Endothelial cell of umbilical vein (primary cell): ENCODE results near the gene MED8. TPM values are rescaled to one million over a fixed set of nuclear protein-coding genes. Genes with fewer than 3 reads are reported as not detected.

ENCODE experiments used
- BruUV-seq: library from RNA; stranded (reverse); fragments of 400-500 nt; replicated peaks from 2 replicates; lab custom pipeline; 2021; lab: Mats Ljungman, UMichigan
- CTCF ChIA-PET: fragments of 300-600, 350-600 bp; sonication (Branson Sonifier 250); formaldehyde crosslinking; loops from one replicate; lab custom pipeline; 2021; ENCODE audit warnings: antibody characterized with exemption, inconsistent platforms; lab: Charles Lee
- POLR2A ChIA-PET: fragments of 300-600, 350-600 bp; sonication (Branson Sonifier 250); formaldehyde crosslinking; loops from one replicate; lab custom pipeline; 2021; ENCODE audit warnings: antibody characterized with exemption, inconsistent platforms; lab: Charles Lee
- DNase-seq: peaks from one replicate; pipeline ENCODE4 v3.0.0-alpha.2; 2011; ENCODE audit warnings: low read depth, low spot score
- FAIRE-seq: peaks from 2 replicates; lab custom pipeline; 2011; peaks lifted over from hg19 to GRCh38; lab: Jason Lieb, UNC
- H2AFZ ChIP-seq: 2 replicates; pipeline ENCODE4 v1.6.0; 2012; ENCODE audit warnings: low read depth, low read length, control low read depth, inconsistent platforms
- H3K27ac ChIP-seq: 2 replicates; pipeline ENCODE4 v1.5.1; 2011; ENCODE audit warnings: low read depth, mild to moderate bottlenecking, control low read depth, low read length, moderate library complexity; ENCODE audit not compliant: insufficient read depth
- H3K27me3 ChIP-seq, 2 experiments: 2 replicates each; pipeline versions ENCODE4 v1.6.0 to v1.6.1; 2011; ENCODE audit warnings: low read length in 2 of 2, mixed read lengths in 1 of 2; ENCODE audit not compliant: control insufficient read depth in 2 of 2, insufficient read depth in 2 of 2
- H3K36me3 ChIP-seq, 2 experiments: 2 replicates in 1 of 2; 3 replicates in 1 of 2; pipeline ENCODE4 v1.5.1; 2011; ENCODE audit warnings: low read length in 2 of 2, mild to moderate bottlenecking in 1 of 2, moderate library complexity in 1 of 2; ENCODE audit not compliant: control insufficient read depth in 2 of 2, insufficient read depth in 2 of 2; ENCODE audit errors: extremely low read depth in 1 of 2
- H3K4me1 ChIP-seq: 3 replicates; pipeline ENCODE4 v1.5.1; 2011; ENCODE audit warnings: mild to moderate bottlenecking, low read length; ENCODE audit not compliant: control insufficient read depth, insufficient read depth; ENCODE audit errors: extremely low read depth
- H3K4me2 ChIP-seq: 2 replicates; pipeline ENCODE4 v1.6.1; 2011; ENCODE audit warnings: low read length, control low read depth, mixed read lengths; ENCODE audit not compliant: insufficient read depth
- H3K4me3 ChIP-seq, 3 experiments: fragments of 200-600 bp in 1 of 3; sonication (generic), shearing (Covaris generic) in 1 of 3; replicated peaks in 1 of 3; 2 replicates each; pipeline ENCODE4 v1.5.1; 2011 to 2016; ENCODE audit warnings: control low read depth in 3 of 3, low read length in 3 of 3, mild to moderate bottlenecking in 2 of 3, inconsistent platforms in 1 of 3, low read depth in 1 of 3, moderate library complexity in 1 of 3; ENCODE audit not compliant: insufficient read depth in 1 of 3
- H3K79me2 ChIP-seq: 2 replicates; pipeline ENCODE4 v1.6.0; 2012; ENCODE audit warnings: low read length, inconsistent platforms; ENCODE audit not compliant: control insufficient read depth, insufficient read depth
- H3K9ac ChIP-seq: replicated peaks from 2 replicates; pipeline ENCODE3; 2011; ENCODE audit warnings: low read length, control low read depth; ENCODE audit not compliant: insufficient read depth; ENCODE audit errors: extremely low read depth
- H3K9me1 ChIP-seq: replicated peaks from 3 replicates; pipeline ENCODE4 v1.6.0; 2011; ENCODE audit warnings: mild to moderate bottlenecking, low read length; ENCODE audit not compliant: control insufficient read depth, insufficient read depth; ENCODE audit errors: extremely low read depth
- H3K9me3 ChIP-seq: replicated peaks from 2 replicates; pipeline ENCODE4 v1.5.1; 2012; ENCODE audit warnings: low read length, inconsistent platforms; ENCODE audit not compliant: control insufficient read depth, insufficient read depth
- H4K20me1 ChIP-seq: replicated peaks from 2 replicates; pipeline ENCODE3; 2011; ENCODE audit warnings: mild to moderate bottlenecking, low read length; ENCODE audit not compliant: control insufficient read depth, insufficient read depth; ENCODE audit errors: extremely low read depth
- CTCF ChIP-seq, 2 donors: IDR thresholded peaks; 1 replicate in 1 of 2; 2 replicates in 1 of 2; pipeline ENCODE4 v1.5.1; 2011; ENCODE audit warnings: low read length in 2 of 2, mild to moderate bottlenecking in 2 of 2, moderate library complexity in 2 of 2, control low read depth in 1 of 2, inconsistent platforms in 1 of 2, low read depth in 1 of 2; ENCODE audit not compliant: insufficient read depth in 1 of 2; ENCODE audit errors: extremely low read depth in 1 of 2
- EZH2 ChIP-seq: IDR thresholded peaks from 2 replicates; pipeline ENCODE4 v1.6.1; 2012; ENCODE audit warnings: borderline replicate concordance, low read depth, mild to moderate bottlenecking, moderate library complexity, low read length, inconsistent platforms; ENCODE audit not compliant: severe bottlenecking
- FOS ChIP-seq: IDR thresholded peaks from 2 replicates; pipeline ENCODE4 v1.6.1; 2011; ENCODE audit warnings: mild to moderate bottlenecking, low read length, moderate library complexity, borderline replicate concordance; ENCODE audit not compliant: insufficient read depth
- GATA2 ChIP-seq: IDR thresholded peaks from 2 replicates; pipeline ENCODE4 v1.7.0; 2011; ENCODE audit warnings: low read depth, mild to moderate bottlenecking, moderate library complexity, mixed read lengths, low read length; ENCODE audit not compliant: insufficient read length, insufficient read depth
- JUN ChIP-seq: IDR thresholded peaks from 2 replicates; pipeline ENCODE4 v1.6.1; 2011; ENCODE audit warnings: borderline replicate concordance, low read depth; ENCODE audit not compliant: insufficient read length, insufficient read depth
- MAX ChIP-seq: IDR thresholded peaks from 2 replicates; pipeline ENCODE4 v1.6.1; 2011; ENCODE audit not compliant: insufficient read depth, insufficient read length
- MYC ChIP-seq: IDR thresholded peaks from one replicate; pipeline ENCODE4 v1.6.1; 2011; ENCODE audit warnings: mild to moderate bottlenecking, low read depth, low read length
- POLR2A ChIP-seq: IDR thresholded peaks from 2 replicates; pipeline ENCODE4 v1.6.1; 2012; ENCODE audit warnings: low read depth, mild to moderate bottlenecking, control low read depth, low read length
- POLR2AphosphoS5 ChIP-seq: IDR thresholded peaks from 2 replicates; pipeline ENCODE4 v1.6.1; 2012; ENCODE audit warnings: low read depth, mild to moderate bottlenecking, control low read depth, low read length, moderate library complexity; ENCODE audit not compliant: insufficient read depth
- dilution Hi-C: fragments of 300-500 bp; cut with MboI; formaldehyde crosslinking; loops from one replicate; pipeline ENCODE4 v1.15.0; 2019; ENCODE audit warnings: low sequenced_read_pairs; ENCODE audit not compliant: extremely low pct_ligation_motif_present
- intact Hi-C: fragments of 100-400 bp; cut with micrococcal nuclease; formaldehyde crosslinking; loops from one replicate; pipeline ENCODE4 v1.10.0; 2022
- polyA plus RNA-seq, 4 experiments: library from polyadenylated mRNA; depleted of rRNA in 3 of 4; stranded (reverse) in 3 of 4; unstranded in 1 of 4; fragments of >200 nt; gene quantifications; 2 replicates each; pipeline versions ENCODE4 v1.2.1 to v1.2.3, GENCODE V29; 2011 to 2012; ENCODE audit warnings: missing spikeins in 1 of 4
- total RNA-seq: library from RNA; stranded (reverse); gene quantifications from 2 replicates; pipeline ENCODE4 v1.2.3, GENCODE V29; 2021

MED8 gene
- total and polyA plus RNA-seq, 2 donors (not counting 3 experiments of a cell fraction or from before 2014, with no cell fraction given), result 19.6 to 45.6 TPM

GRCh38 chr1:43368646-43369020 is 21.0 kb downstream of the MED8 start:
- H4K20me1 ChIP-seq, result no peaks in the 10 kb centered on the region
- H2AFZ ChIP-seq, result no peak overlapping the region
- peak overlapping the region; percentile 85 for H3K4me2 ChIP-seq
- no TSS peak for BruUV-seq
- no peak for FAIRE-seq
- intact Hi-C loops (loop anchor here (2.0 to 5.0 kb wide), 2 partner anchors 46 to 141 kb away; no protein-coding TSS in a partner anchor), dilution Hi-C loops (no loop called here)
- H3K27ac ChIP-seq, result peak overlapping the region; percentile 40
- ChIA-PET POLR2A (interaction anchor here (0.6 to 1.5 kb wide), 3 partner anchors 10 to 42 kb away, joined by 3 to 15 read pairs (median 6); partner anchors contain the start of gene CDC20), CTCF (interaction anchor here (1.0 to 2.0 kb wide), 7 partner anchors 12 to 142 kb away, joined by 3 to 19 read pairs (median 5); no protein-coding TSS in a partner anchor)
- H3K9ac ChIP-seq, result peak overlapping the region; percentile 73
- peak overlapping the region; percentile 25 to 70 (median 47) for H3K4me3 ChIP-seq
- H3K9me3 ChIP-seq, result no peaks in the 10 kb centered on the region
- no peak for DNase-seq
- H3K4me1 ChIP-seq, result peaks cover 35% of the 10 kb centered on the region
- peaks cover 10 to 13% of the 10 kb centered on the region in 2 experiments for H3K36me3 ChIP-seq
- no peak for TF ChIP-seq POLR2AphosphoS5
- TF ChIP-seq JUN, result no peak
- no peak for TF ChIP-seq CTCF (IDR thresholded peaks at IDR 0.05; ENCODE audit: extremely low read depth in 1 of 2, insufficient read depth in 1 of 2, low read depth in 1 of 2, low read length in 2 of 2)
- TF ChIP-seq FOS, result no peak
- TF ChIP-seq MYC, result no peak
- TF ChIP-seq GATA2, result no peak
- TF ChIP-seq POLR2A, result no peak
- TF ChIP-seq EZH2, result no peak
- no peak for TF ChIP-seq MAX
- H3K9me1 ChIP-seq, result no peaks in the 10 kb centered on the region
- no peaks in the 10 kb centered on the region for H3K27me3 ChIP-seq
- H3K79me2 ChIP-seq, result peaks cover 44% of the 10 kb centered on the region
